ENCODE data around the gene PLA2G2C.

PLA2G2C gene

GRCh38 chr1:20174937-20175666, 11.2 kb downstream of the PLA2G2C start:
- no peak for DNase-seq (ENCODE audit: low read depth in 1 of 2, low spot score in 1 of 2)
- no peak for TF ChIP-seq JUND (IDR thresholded peaks at IDR 0.05; ENCODE audit: low read depth)
- in situ Hi-C loops (cut with HindIII; ENCODE audit: low pct_unique_long_range_greater_than_20kb, low sequenced_read_pairs) = no loop called here

- TF ChIP-seq JUND (IDR thresholded peaks at IDR 0.05; ENCODE audit: low read depth) = no peak
- DNase-seq (ENCODE audit: low read depth in 1 of 2, low spot score in 1 of 2) = no peak
- in situ Hi-C loops (cut with HindIII; ENCODE audit: low pct_unique_long_range_greater_than_20kb, low sequenced_read_pairs) = no loop called here
Measured at GRCh38 chr1:20172033-20172590, 14.2 kb downstream of the PLA2G2C start.

DNA sequence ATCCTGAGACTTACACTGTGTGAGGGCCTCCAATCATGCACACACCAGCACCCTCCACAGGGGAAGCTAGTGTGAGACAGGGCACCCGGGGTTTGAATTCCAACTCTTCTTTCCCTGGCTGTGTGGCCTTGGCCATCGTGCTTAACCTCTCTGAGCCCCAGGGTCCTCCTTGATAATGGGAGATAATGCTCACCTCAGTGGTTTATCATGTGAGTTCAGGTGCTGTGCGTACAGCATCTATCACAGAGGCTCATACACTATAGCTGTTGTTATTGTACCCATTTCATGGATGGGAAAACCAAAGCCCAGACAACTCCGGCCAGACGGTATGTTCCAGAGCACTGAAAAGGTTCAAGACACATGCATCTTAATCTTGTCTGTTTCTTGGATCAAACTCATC, 16.4 kb downstream of the PLA2G2C start:
- in situ Hi-C loops (cut with HindIII; ENCODE audit: low pct_unique_long_range_greater_than_20kb, low sequenced_read_pairs) = no loop called here
- no peak for DNase-seq (ENCODE audit: low read depth in 1 of 2, low spot score in 1 of 2)
- TF ChIP-seq JUND (IDR thresholded peaks at IDR 0.05; ENCODE audit: low read depth) = no peak

DNA sequence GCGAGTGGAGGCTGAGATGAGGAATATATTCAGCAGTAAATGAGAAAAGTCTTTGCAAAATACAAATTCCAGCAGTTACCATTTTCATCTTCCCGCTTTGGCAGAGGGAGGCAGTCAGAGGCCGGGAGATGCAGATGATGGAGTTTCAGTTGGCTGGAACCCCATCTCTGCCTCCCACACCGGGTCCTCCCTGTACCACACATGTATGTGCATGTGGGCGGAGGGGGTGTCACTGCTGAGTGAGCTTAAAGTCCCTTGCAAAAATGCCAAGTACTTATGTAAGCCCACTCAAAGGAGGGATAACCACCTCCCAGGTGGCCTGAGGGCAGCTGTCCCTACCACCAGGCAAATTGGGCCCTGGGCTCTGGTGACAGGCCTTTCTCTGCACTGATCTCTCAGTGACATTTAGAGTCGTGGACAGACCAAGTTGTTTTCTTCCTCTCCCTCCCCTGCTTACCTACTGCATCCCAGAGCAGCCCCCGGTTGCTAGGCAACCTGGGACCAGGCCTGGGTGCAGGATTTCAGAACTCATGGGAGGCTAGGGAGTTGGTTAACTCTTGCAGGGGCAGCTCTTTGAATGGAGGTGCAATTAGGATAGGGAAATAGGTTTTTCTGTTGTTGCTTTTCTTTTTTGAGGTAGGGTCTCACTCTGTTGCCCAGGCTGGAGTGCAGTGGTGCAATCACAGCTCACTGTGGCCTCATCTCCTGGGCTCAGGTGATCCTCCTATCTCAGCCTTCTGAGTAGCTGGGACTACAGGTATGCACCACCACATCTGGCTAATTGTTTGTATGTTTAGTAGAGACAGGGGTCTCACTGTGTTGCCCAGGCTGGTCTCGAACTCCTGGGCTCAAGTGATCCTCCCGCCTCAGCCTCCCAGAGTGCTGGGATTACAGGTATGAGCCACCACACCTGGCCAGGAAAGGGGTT, 17.5 kb downstream of the PLA2G2C start:
- no peak for DNase-seq (ENCODE audit: low read depth in 1 of 2, low spot score in 1 of 2)
- TF ChIP-seq JUND (IDR thresholded peaks at IDR 0.05; ENCODE audit: low read depth) = no peak
- in situ Hi-C loops (cut with HindIII; ENCODE audit: low pct_unique_long_range_greater_than_20kb, low sequenced_read_pairs) = no loop called here

DNA sequence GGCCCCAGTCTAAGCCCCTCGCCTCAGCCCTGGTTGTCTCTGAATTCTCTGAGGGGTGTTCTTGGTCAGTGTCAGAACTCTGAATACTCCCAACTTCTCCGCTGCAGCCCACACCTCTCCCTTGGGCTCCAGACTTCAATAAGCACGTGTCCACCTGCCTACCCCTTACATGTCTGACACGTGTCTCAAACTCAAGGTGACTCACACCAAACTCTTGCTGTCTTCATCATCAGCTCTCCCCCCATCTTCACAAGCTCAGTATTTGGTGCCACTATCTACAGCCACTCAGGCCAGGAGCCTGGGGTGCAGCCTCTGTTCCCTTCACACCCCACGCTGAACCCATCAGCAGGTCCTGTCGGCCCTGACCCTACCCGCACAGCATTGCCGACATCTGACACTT, 19.2 kb downstream of the PLA2G2C start:
- in situ Hi-C loops (cut with HindIII; ENCODE audit: low pct_unique_long_range_greater_than_20kb, low sequenced_read_pairs) = no loop called here
- no peak for DNase-seq (ENCODE audit: low read depth in 1 of 2, low spot score in 1 of 2)
- TF ChIP-seq JUND (IDR thresholded peaks at IDR 0.05; ENCODE audit: low read depth) = no peak

DNA sequence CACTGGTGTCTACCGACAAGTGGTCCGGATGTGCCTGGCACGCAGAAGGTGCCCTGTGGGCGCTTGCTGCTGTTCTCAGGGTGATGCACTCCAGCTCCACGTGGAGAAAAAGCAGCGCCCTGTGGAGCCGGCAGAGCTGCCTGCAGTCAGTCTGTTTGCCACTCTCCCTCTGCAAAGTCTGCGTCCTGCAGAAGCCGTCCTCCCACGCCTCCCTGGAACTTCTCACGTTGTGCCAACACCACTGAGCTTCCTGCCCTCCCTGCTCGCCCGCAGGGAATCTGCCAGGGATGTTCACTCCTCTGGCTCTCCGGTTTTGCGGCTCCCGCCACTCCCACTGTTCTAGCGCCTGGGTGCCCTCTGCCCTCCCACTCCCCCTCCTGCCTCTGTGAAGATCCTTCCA, 20.3 kb downstream of the PLA2G2C start:
- in situ Hi-C loops (cut with HindIII; ENCODE audit: low pct_unique_long_range_greater_than_20kb, low sequenced_read_pairs) = no loop called here
- no peak for TF ChIP-seq JUND (IDR thresholded peaks at IDR 0.05; ENCODE audit: low read depth)
- peak; percentile 28 to 46 for DNase-seq (ENCODE audit: low read depth in 1 of 2, low spot score in 1 of 2)

GRCh38 chr1:20165522-20165951, 20.8 kb downstream of the PLA2G2C start:
- in situ Hi-C loops (cut with HindIII; ENCODE audit: low pct_unique_long_range_greater_than_20kb, low sequenced_read_pairs) = no loop called here
- no peak for TF ChIP-seq JUND (IDR thresholded peaks at IDR 0.05; ENCODE audit: low read depth)
- DNase-seq (ENCODE audit: low read depth in 1 of 2, low spot score in 1 of 2) = peak; percentile 37 to 64

DNA sequence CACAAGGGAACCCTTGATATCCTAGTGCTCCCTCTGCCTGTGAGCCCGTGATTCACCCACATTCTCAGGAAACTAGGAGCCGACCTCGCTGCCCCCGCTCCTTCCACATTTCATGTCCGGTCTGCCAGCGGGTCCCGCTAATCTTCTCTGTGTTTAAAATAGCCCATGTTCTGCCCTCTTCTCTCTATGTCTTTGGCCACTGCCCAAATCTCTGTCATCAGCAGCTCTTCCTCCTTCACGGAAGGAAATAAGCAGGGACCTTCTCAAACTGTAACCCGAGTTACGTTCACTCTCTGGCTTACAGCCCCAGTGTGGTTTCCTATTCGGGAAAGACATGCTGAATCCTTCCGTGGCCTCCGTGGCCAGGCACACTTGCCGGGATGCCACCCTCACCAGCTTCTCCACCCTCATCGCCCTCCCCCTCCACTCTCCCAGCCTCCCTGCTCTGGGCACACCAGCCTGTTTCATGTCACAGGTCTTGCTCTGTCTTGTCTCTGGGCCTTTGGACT, 21.6 kb downstream of the PLA2G2C start:
- no peak for DNase-seq (ENCODE audit: low read depth in 1 of 2, low spot score in 1 of 2)

DNA sequence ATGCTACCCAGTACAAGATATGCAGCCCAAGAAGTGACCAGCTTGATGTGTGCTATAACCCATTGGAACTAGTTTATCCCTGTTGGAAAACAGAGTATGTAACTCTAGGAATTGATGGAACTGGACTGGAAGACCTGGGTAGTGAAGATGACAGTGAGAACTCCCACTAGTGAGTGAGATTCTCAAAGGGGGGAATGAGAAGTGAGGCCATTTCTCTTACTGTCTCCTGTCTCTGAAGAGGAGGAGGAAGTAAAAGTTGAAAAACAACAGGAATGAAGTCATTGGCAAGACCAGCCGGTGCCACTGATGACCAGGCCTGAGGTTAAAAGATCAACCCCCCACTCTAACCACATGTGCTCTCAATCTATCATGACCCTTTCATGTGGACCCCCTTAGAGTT, 26.3 kb downstream of the PLA2G2C start:
- peak in 1 of 2 experiments; percentile 42 for DNase-seq (ENCODE audit: low read depth in 1 of 2, low spot score in 1 of 2)
- in situ Hi-C loops (cut with HindIII; ENCODE audit: low pct_unique_long_range_greater_than_20kb, low sequenced_read_pairs) = no loop called here
- TF ChIP-seq JUND (IDR thresholded peaks at IDR 0.05; ENCODE audit: low read depth) = no peak

More for the DNA sequence above, 21.6 kb downstream of the PLA2G2C start:
- TF ChIP-seq JUND (IDR thresholded peaks at IDR 0.05; ENCODE audit: low read depth) = no peak
- in situ Hi-C loops (cut with HindIII; ENCODE audit: low pct_unique_long_range_greater_than_20kb, low sequenced_read_pairs) = no loop called here

GRCh38 chr1:20158358-20159070, 27.8 kb downstream of the PLA2G2C start:
- in situ Hi-C loops (cut with HindIII; ENCODE audit: low pct_unique_long_range_greater_than_20kb, low sequenced_read_pairs) = no loop called here
- no peak for DNase-seq (ENCODE audit: low read depth in 1 of 2, low spot score in 1 of 2)
- TF ChIP-seq JUND (IDR thresholded peaks at IDR 0.05; ENCODE audit: low read depth) = no peak

DNA sequence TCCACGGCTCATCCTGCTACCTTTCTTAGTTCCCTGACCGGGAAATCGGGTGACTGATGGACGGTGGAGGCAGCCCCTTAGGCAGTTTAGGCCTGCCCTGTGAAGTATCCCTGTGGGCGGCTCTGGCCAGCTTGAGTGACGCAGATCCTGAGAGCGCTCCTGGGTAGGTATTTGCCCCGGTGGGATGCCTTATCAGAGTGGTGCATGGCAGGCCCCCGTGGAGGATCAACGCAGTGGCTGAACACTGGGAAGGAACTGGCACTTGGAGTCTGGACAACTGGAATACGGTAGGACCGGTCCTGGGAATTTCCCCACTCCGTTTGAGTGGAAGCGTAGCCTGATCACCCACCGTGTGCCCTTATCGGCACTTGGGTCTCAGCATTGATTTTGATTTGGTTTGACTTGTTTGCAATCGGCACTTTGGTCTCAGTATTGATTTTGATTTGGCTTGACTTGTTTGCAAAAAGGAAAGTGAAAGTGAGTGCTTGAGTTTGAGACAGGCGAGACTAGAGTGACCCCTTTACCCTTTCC, 32.0 kb downstream of the PLA2G2C start:
- DNase-seq (ENCODE audit: low read depth in 1 of 2, low spot score in 1 of 2) = no peak
- in situ Hi-C loops (cut with HindIII; ENCODE audit: low pct_unique_long_range_greater_than_20kb, low sequenced_read_pairs) = no loop called here
- no peak for TF ChIP-seq JUND (IDR thresholded peaks at IDR 0.05; ENCODE audit: low read depth)

GRCh38 chr1:20153000-20153418, 33.3 kb downstream of the PLA2G2C start:
- in situ Hi-C loops (cut with HindIII; ENCODE audit: low pct_unique_long_range_greater_than_20kb, low sequenced_read_pairs) = no loop called here
- TF ChIP-seq JUND (IDR thresholded peaks at IDR 0.05; ENCODE audit: low read depth) = no peak

More at GRCh38 chr1:20153000-20153418, 33.3 kb downstream of the PLA2G2C start:
- no peak for DNase-seq (ENCODE audit: low read depth in 1 of 2, low spot score in 1 of 2)

Measured in T47D (cell line).